HEK293T (cell line): ENCODE measurements around the gene VENTX.

Experiments
- CTCF ChIA-PET: fragments of 350-600 bp; formaldehyde crosslinking; extraction: SDS; loops from one replicate; lab custom pipeline; 2021; ENCODE audit warnings: antibody characterized with exemption, inconsistent platforms; lab: Yijun Ruan, JAX
- POLR2A ChIA-PET: fragments of 350-600 bp; formaldehyde crosslinking; extraction: SDS; loops from one replicate; lab custom pipeline; 2020; ENCODE audit warnings: antibody characterized with exemption, inconsistent platforms; lab: Yijun Ruan, JAX
- DNase-seq: peaks from one replicate; pipeline ENCODE4 v3.0.0; 2012; ENCODE audit warnings: mixed read lengths; ENCODE audit errors: extremely low spot score
- ARNT ChIP-seq: fragments of 450-650 bp; IDR thresholded peaks from 2 replicates; pipeline ENCODE4 v1.6.1; 2017; ENCODE audit warnings: mild to moderate bottlenecking
- BHLHE40 ChIP-seq: fragments of 450-650 bp; IDR thresholded peaks from 2 replicates; pipeline ENCODE4 v1.6.1; 2016; ENCODE audit warnings: mild to moderate bottlenecking, moderate library complexity, borderline replicate concordance
- CTBP1 ChIP-seq: fragments of 450-650 bp; IDR thresholded peaks from 2 replicates; pipeline ENCODE4 v1.6.1; 2016; ENCODE audit warnings: borderline replicate concordance
- ELF4 ChIP-seq: fragments of 450-650 bp; IDR thresholded peaks from 2 replicates; pipeline ENCODE4 v1.6.1; 2017; ENCODE audit warnings: antibody characterized with exemption
- FOXA1 ChIP-seq: fragments of 450-650 bp; IDR thresholded peaks from 2 replicates; pipeline ENCODE4 v1.6.1; 2016; ENCODE audit warnings: mild to moderate bottlenecking
- FOXK2 ChIP-seq: fragments of 450-650 bp; IDR thresholded peaks from 2 replicates; pipeline ENCODE4 v1.6.1; 2016; ENCODE audit warnings: mild to moderate bottlenecking
- FOXM1 ChIP-seq: fragments of 450-650 bp; IDR thresholded peaks from 2 replicates; pipeline ENCODE4 v1.6.1; 2017; ENCODE audit warnings: mild to moderate bottlenecking, borderline replicate concordance
- HDGF ChIP-seq: fragments of 450-650 bp; IDR thresholded peaks from 2 replicates; pipeline ENCODE4 v1.6.1; 2017; ENCODE audit warnings: antibody characterized with exemption, borderline replicate concordance
- L3MBTL2 ChIP-seq: fragments of 450-650 bp; conservative IDR thresholded peaks from 2 replicates; pipeline ENCODE4 v1.6.1; 2016; ENCODE audit warnings: mild to moderate bottlenecking
- LEF1 ChIP-seq: fragments of 450-650 bp; IDR thresholded peaks from 2 replicates; pipeline ENCODE4 v1.6.1; 2017; ENCODE audit warnings: mild to moderate bottlenecking, borderline replicate concordance
- NFRKB ChIP-seq: fragments of 450-650 bp; IDR thresholded peaks from 2 replicates; pipeline ENCODE4 v1.6.1; 2016; ENCODE audit warnings: mild to moderate bottlenecking, moderate library complexity
- PKNOX1 ChIP-seq: fragments of 450-650 bp; IDR thresholded peaks from 2 replicates; pipeline ENCODE4 v1.6.1; 2016
- SP1 ChIP-seq: fragments of 450-650 bp; IDR thresholded peaks from 2 replicates; pipeline ENCODE4 v1.6.1; 2017
- SUZ12 ChIP-seq: fragments of 450-650 bp; IDR thresholded peaks from 2 replicates; pipeline ENCODE4 v1.6.1; 2016; ENCODE audit warnings: mild to moderate bottlenecking
- TARDBP ChIP-seq: fragments of 450-650 bp; IDR thresholded peaks from 2 replicates; pipeline ENCODE4 v1.6.1; 2016
- ZNF384 ChIP-seq: fragments of 450-650 bp; IDR thresholded peaks from 2 replicates; pipeline ENCODE4 v1.6.1; 2016

VENTX gene

DNA sequence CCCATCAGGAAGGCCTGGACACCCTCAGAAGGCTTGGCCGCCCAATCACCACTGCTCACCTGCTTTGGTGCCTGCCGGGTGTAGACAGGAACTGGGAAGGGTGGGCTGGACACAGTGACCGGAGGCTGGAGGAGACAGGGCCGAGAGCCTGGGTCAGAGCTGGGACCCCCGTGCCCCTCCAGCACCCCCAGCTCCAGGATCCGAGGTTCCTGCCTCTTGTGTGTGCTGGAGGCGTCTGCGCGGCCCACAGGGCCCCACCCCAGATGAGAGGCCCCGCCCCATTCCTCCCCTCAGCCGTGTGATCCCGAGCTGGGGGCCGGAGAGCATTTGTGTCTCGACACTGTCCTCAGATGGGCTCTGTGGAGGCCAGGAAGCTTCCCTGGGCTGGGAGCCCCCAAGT, 29.6 kb downstream of the VENTX start:
- POLR2A ChIA-PET: no interaction called here

GRCh38 chr10:133267829-133268228, 30.2 kb downstream of the VENTX start:
- DNase-seq: no peak
- TF ChIP-seq NFRKB (no peak), LEF1 (no peak), FOXM1 (no peak), SP1 (no peak), L3MBTL2 (no peak), FOXK2 (no peak), CTBP1 (no peak), FOXA1 (no peak), PKNOX1 (no peak), ZNF384 (no peak)

More for the DNA sequence above, 29.6 kb downstream of the VENTX start:
- CTCF ChIA-PET: interaction anchor here (0.9 kb wide), 1 partner anchor 39 kb away, joined by 3 read pairs; no protein-coding TSS in a partner anchor
- DNase-seq: no peak
- TF ChIP-seq ARNT (no peak), BHLHE40 (no peak), PKNOX1 (no peak), FOXK2 (no peak), ELF4 (no peak), SP1 (no peak), ZNF384 (no peak), LEF1 (no peak), TARDBP (no peak), SUZ12 (no peak), HDGF (no peak), NFRKB (no peak), FOXA1 (no peak), L3MBTL2 (no peak)

GRCh38 chr10:133268532-133268931, 30.9 kb downstream of the VENTX start:
- no peak for TF ChIP-seq L3MBTL2
- no peak for TF ChIP-seq ZNF384
- no peak for TF ChIP-seq ARNT
- no peak for TF ChIP-seq CTBP1
- TF ChIP-seq LEF1: no peak
- no peak for TF ChIP-seq SP1
- TF ChIP-seq SUZ12: no peak
- no peak for TF ChIP-seq BHLHE40
- TF ChIP-seq FOXK2: no peak
- no peak for TF ChIP-seq PKNOX1
- TF ChIP-seq HDGF: no peak
- no peak for TF ChIP-seq ELF4
- TF ChIP-seq NFRKB: no peak
- TF ChIP-seq FOXA1: no peak
- ChIA-PET POLR2A (no interaction called here), CTCF (no interaction called here)
- DNase-seq: no peak

More at GRCh38 chr10:133267829-133268228, 30.2 kb downstream of the VENTX start:
- CTCF ChIA-PET: interaction anchor here (0.9 kb wide), 1 partner anchor 39 kb away, joined by 3 read pairs; no protein-coding TSS in a partner anchor
- POLR2A ChIA-PET: no interaction called here

DNA sequence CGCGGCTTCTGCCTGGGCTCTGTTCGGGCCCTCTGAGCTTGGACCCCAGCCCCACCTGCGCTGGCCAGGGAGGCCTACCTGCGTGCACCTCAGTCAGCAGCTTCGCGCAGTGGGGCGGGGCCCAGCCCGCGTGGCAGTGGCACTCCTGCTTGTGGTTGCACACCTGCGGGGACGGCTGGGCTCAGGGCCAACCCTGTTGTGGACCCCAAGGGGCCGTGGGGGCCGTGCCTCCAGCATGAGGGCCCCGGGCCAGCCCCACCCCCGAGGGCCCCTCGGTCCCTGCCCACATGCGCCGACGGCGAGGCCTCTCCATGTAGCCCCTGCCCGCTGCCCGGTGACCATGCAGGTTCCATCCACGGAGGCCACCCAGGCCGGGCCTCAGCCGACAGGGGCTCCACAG, 31.7 kb downstream of the VENTX start:
- DNase-seq: no peak
- TF ChIP-seq ARNT (no peak), CTBP1 (no peak)
- POLR2A ChIA-PET: no interaction called here
- CTCF ChIA-PET: no interaction called here

GRCh38 chr10:133270204-133270603, 32.5 kb downstream of the VENTX start:
- ChIA-PET CTCF (no interaction called here), POLR2A (no interaction called here)
- DNase-seq: no peak
- no peak for TF ChIP-seq BHLHE40
- no peak for TF ChIP-seq FOXA1
- no peak for TF ChIP-seq FOXM1

DNA sequence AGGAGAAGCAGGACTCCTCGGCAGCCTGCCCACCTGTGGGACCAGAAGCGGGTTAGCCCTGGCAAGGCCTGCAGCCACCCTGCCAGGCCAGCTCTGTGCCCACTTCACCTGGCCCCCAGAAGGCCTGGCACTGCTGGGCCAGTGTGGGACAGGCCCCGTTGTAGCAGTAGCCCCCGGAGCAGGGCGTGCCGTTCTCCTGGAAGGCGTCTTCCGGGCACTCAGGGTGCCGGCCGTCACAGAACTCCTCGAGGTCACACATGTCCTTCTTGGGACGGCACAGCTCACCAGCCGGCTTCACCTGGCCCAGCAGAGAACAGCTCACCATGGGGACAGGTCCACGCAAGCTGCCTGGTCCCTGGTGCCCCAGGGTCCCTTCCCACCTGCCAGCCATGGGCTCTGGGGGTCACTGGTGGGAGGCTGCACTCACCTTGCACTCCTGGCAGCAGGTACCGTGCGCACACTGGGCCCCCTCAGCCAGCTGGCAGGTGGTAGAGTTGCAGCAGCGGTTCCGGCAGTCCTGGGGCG, 33.2 kb downstream of the VENTX start:
- POLR2A ChIA-PET: no interaction called here
- DNase-seq: no peak
- CTCF ChIA-PET: no interaction called here
- TF ChIP-seq FOXK2 (no peak), ELF4 (no peak), TARDBP (no peak), HDGF (no peak), FOXA1 (no peak), ARNT (no peak), ZNF384 (no peak), L3MBTL2 (no peak), PKNOX1 (no peak), SUZ12 (no peak), NFRKB (no peak), CTBP1 (no peak), SP1 (no peak), BHLHE40 (no peak), LEF1 (no peak), FOXM1 (no peak)
